Measurements from ENCODE around the gene USH1G.

GRCh38 chr17:74936470-74936799 is 13.4 kb upstream of the USH1G start:
- TF ChIP-seq CTCF (IDR thresholded peaks at IDR 0.05; ENCODE audit: insufficient read depth, low read depth, low read length) (no peak), EZH2 (IDR thresholded peaks at IDR 0.05; ENCODE audit: insufficient read depth, low read length) (no peak)

Measured in astrocyte (in vitro differentiated cells and primary cell).